Sigmoid colon (tissue), 3 donors: ENCODE data around the gene GGTLC1.
"Not testable (repeated sequence)": the region's sequence is repeated elsewhere in the genome, so short reads cannot be mapped to it uniquely, and the experiment has no call there.

Source experiments
- CTCF ChIP-seq, 4 experiments: fragments of 450-650 bp in 3 of 4; fragments of 200-600 bp in 1 of 4; IDR thresholded peaks; one replicate each; pipeline ENCODE4 v1.5.1; 2016 to 2019; ENCODE audit warnings: antibody characterized with exemption in 4 of 4, mild to moderate bottlenecking in 3 of 4, moderate library complexity in 2 of 4
- POLR2A ChIP-seq, 2 donors: fragments of 450-650 bp; IDR thresholded peaks; one replicate each; pipeline ENCODE4 v1.6.1; 2016; ENCODE audit warnings: antibody characterized with exemption in 2 of 2, mild to moderate bottlenecking in 2 of 2, moderate library complexity in 2 of 2

- not testable (repeated sequence) for TF ChIP-seq CTCF, POLR2A (IDR thresholded peaks at IDR 0.05)
These were observed 4.9 kb upstream of the GGTLC1 start for GRCh38 chr20:23993440-23993839.
